H9 (cell line): ENCODE measurements around the gene ACOX3. TPM values are rescaled to one million over a fixed set of nuclear protein-coding genes. Genes with fewer than 3 reads are reported as not detected.
A peak's percentile ranks its signal among the peaks of the same experiment; 100 is the strongest.

ENCODE experiments used
- DNase-seq: peaks from one replicate; pipeline ENCODE4 v3.0.0-alpha.2; 2017
- H2AFZ ChIP-seq: one replicate; pipeline ENCODE4 v1.6.1; 2013; ENCODE audit warnings: mild to moderate bottlenecking, low read length, control low read depth, moderate library complexity
- H2AK5ac ChIP-seq: 2 replicates; pipeline ENCODE4 v1.6.1; 2013; ENCODE audit warnings: low read length, control low read depth, mixed read lengths; ENCODE audit not compliant: insufficient read length
- H2BK120ac ChIP-seq: one replicate; pipeline ENCODE4 v1.6.1; 2013; ENCODE audit warnings: low read depth, mild to moderate bottlenecking, low read length, control low read depth, inconsistent platforms; ENCODE audit not compliant: poor library complexity, severe bottlenecking
- H2BK12ac ChIP-seq: 2 replicates; pipeline ENCODE4 v1.6.1; 2013; ENCODE audit warnings: low read length, control low read depth, mixed read lengths, low read depth; ENCODE audit not compliant: insufficient read length
- H2BK15ac ChIP-seq: 2 replicates; pipeline ENCODE4 v1.6.1; 2013; ENCODE audit warnings: low read depth, low read length, control low read depth
- H2BK20ac ChIP-seq: one replicate; pipeline ENCODE4 v1.6.1; 2013; ENCODE audit warnings: low read depth, mild to moderate bottlenecking, low read length, control low read depth, inconsistent platforms; ENCODE audit not compliant: poor library complexity, severe bottlenecking
- H2BK5ac ChIP-seq: 2 replicates; pipeline ENCODE4 v1.6.1; 2013; ENCODE audit warnings: low read length, control low read depth, mixed read lengths; ENCODE audit not compliant: insufficient read length
- H3K14ac ChIP-seq: 2 replicates; pipeline ENCODE4 v1.6.1; 2013; ENCODE audit warnings: low read length, control low read depth; ENCODE audit not compliant: insufficient read depth
- H3K18ac ChIP-seq: 2 replicates; pipeline ENCODE4 v1.6.1; 2013; ENCODE audit warnings: low read depth, mild to moderate bottlenecking, mixed read lengths, low read length, control low read depth; ENCODE audit not compliant: insufficient read length
- H3K23ac ChIP-seq: 2 replicates; pipeline ENCODE4 v1.6.1; 2013; ENCODE audit warnings: low read length, control low read depth, mixed read lengths, low read depth; ENCODE audit not compliant: insufficient read length
- H3K23me2 ChIP-seq: 2 replicates; pipeline ENCODE4 v1.6.1; 2013; ENCODE audit warnings: low read depth, mild to moderate bottlenecking, mixed read lengths, low read length, control low read depth; ENCODE audit not compliant: insufficient read length, poor library complexity, severe bottlenecking
- H3K27ac ChIP-seq: 2 replicates; pipeline ENCODE4 v1.5.1; 2013; ENCODE audit warnings: low read length, control low read depth, mixed read lengths, low read depth; ENCODE audit not compliant: insufficient read length
- H3K27me3 ChIP-seq: 2 replicates; pipeline ENCODE4 v1.6.1; 2013; ENCODE audit warnings: low read length, control low read depth, inconsistent platforms; ENCODE audit not compliant: insufficient read depth
- H3K4ac ChIP-seq: 2 replicates; pipeline ENCODE4 v1.6.1; 2013; ENCODE audit warnings: low read depth, mild to moderate bottlenecking, control low read depth, inconsistent platforms, low read length, moderate library complexity
- H3K4me1 ChIP-seq: 2 replicates; pipeline ENCODE4 v1.6.1; 2013; ENCODE audit warnings: low read length, control low read depth, inconsistent platforms; ENCODE audit not compliant: insufficient read depth
- H3K4me2 ChIP-seq: 2 replicates; pipeline ENCODE4 v1.6.1; 2013; ENCODE audit warnings: low read length, control low read depth, mixed read lengths; ENCODE audit not compliant: insufficient read length, insufficient read depth
- H3K56ac ChIP-seq: 2 replicates; pipeline ENCODE4 v1.6.1; 2013; ENCODE audit warnings: low read depth, mild to moderate bottlenecking, mixed read lengths, low read length, control low read depth; ENCODE audit not compliant: insufficient read length
- H3K79me1 ChIP-seq: 2 replicates; pipeline ENCODE4 v1.6.1; 2013; ENCODE audit warnings: low read depth, mild to moderate bottlenecking, moderate library complexity, low read length, control low read depth, inconsistent platforms; ENCODE audit not compliant: insufficient read depth, poor library complexity, severe bottlenecking
- H3K79me2 ChIP-seq: 2 replicates; pipeline ENCODE4 v1.6.1; 2013; ENCODE audit warnings: low read length, control low read depth, inconsistent platforms; ENCODE audit not compliant: insufficient read depth
- H3K9ac ChIP-seq: 2 replicates; pipeline ENCODE4 v1.6.1; 2013; ENCODE audit warnings: low read length, control low read depth, mixed read lengths; ENCODE audit not compliant: insufficient read length; ENCODE audit errors: extremely low read depth
- H3K9me3 ChIP-seq: one replicate; pipeline ENCODE4 v1.6.1; 2013; ENCODE audit warnings: low read depth, low read length, inconsistent platforms; ENCODE audit not compliant: control insufficient read depth
- H3T11ph ChIP-seq: one replicate; pipeline ENCODE4 v1.6.1; 2013; ENCODE audit warnings: mild to moderate bottlenecking, low read length, control low read depth, inconsistent platforms
- H4K20me1 ChIP-seq: one replicate; pipeline ENCODE4 v1.6.1; 2013; ENCODE audit not compliant: control insufficient read depth, insufficient read length, insufficient read depth
- H4K5ac ChIP-seq: 2 replicates; pipeline ENCODE4 v1.6.1; 2013; ENCODE audit warnings: low read depth, mild to moderate bottlenecking, mixed read lengths, low read length, control low read depth; ENCODE audit not compliant: insufficient read length
- H4K8ac ChIP-seq: replicated peaks from 2 replicates; pipeline ENCODE4 v1.6.1; 2013; ENCODE audit warnings: low read length, control low read depth, mixed read lengths, low read depth; ENCODE audit not compliant: insufficient read length
- H4K91ac ChIP-seq: 2 replicates; pipeline ENCODE4 v1.6.1; 2013; ENCODE audit warnings: low read depth, mild to moderate bottlenecking, moderate library complexity, mixed read lengths, low read length, control low read depth; ENCODE audit not compliant: insufficient read length
- H3K27ac Mint-ChIP-seq, 3 experiments: 2 replicates in 2 of 3; 3 replicates in 1 of 3; pipeline ENCODE4 v1.8.0; 2020 to 2021; ENCODE audit warnings: mixed read lengths in 3 of 3, mild to moderate bottlenecking in 1 of 3, moderate library complexity in 1 of 3
- H3K27me3 Mint-ChIP-seq: 2 replicates; pipeline ENCODE4 v1.8.0; 2021; ENCODE audit warnings: low read depth, mild to moderate bottlenecking, moderate library complexity, mixed read lengths
- H3K36me3 Mint-ChIP-seq, 3 experiments: 2 replicates in 2 of 3; 3 replicates in 1 of 3; pipeline ENCODE4 v1.8.0; 2020 to 2021; ENCODE audit warnings: low read depth in 3 of 3, mixed read lengths in 3 of 3; ENCODE audit not compliant: insufficient read depth in 1 of 3
- H3K4me1 Mint-ChIP-seq, 2 experiments: 2 replicates each; pipeline ENCODE4 v1.8.0; 2020; ENCODE audit warnings: mixed read lengths in 2 of 2
- H3K4me3 Mint-ChIP-seq, 2 experiments: 2 replicates in 1 of 2; 3 replicates in 1 of 2; pipeline ENCODE4 v1.8.0; 2020 to 2021; ENCODE audit warnings: mild to moderate bottlenecking in 2 of 2, mixed read lengths in 2 of 2, moderate library complexity in 1 of 2
- H3K9me3 Mint-ChIP-seq, 2 experiments: 2 replicates in 1 of 2; 3 replicates in 1 of 2; pipeline ENCODE4 v1.8.0; 2020; ENCODE audit warnings: mild to moderate bottlenecking in 2 of 2, mixed read lengths in 2 of 2, moderate library complexity in 1 of 2
- CTCF ChIP-seq: fragments of 200-600 bp; sonication (generic); conservative IDR thresholded peaks from 3 replicates; pipeline ENCODE4 v1.8.0; 2021; ENCODE audit warnings: antibody characterized with exemption, mild to moderate bottlenecking
- WGBS: extraction: QIAGEN DNeasy Blood & Tissue Kit; methylation state at CpG from one replicate; pipeline ENCODE4 v1.1.7; 2013; ENCODE audit warnings: missing lambda C conversion rate, low lambda C conversion rate, mixed read lengths; ENCODE audit not compliant: insufficient read length; ENCODE audit errors: extremely low coverage; 5-methylcytosine and 5-hydroxymethylcytosine counted together
- long read RNA-seq: library from polyadenylated mRNA; unstranded; transcript quantifications from one replicate; pipeline ENCODE4 v2.0.0, GENCODE V29; 2020
- total RNA-seq: library from RNA; stranded (reverse); gene quantifications from 2 replicates; pipeline ENCODE4 v1.2.1, GENCODE V29; 2021

Gene ACOX3
- total RNA-seq: 13.1 and 13.8 TPM in 2 replicates
- long read RNA-seq, transcript ACOX3-203 (18 exons, 2,253 nt): major isoform, 63 of 134 reads
- long read RNA-seq, partial matches to known transcripts: 14 of 134 reads
- long read RNA-seq, other reads (novel, unspliced or antisense): 53 of 134 reads

GRCh38 chr4:8440492-8441311 lies at the start of gene ACOX3, which contains the start of gene TRMT44:
ACOX3 (minus strand) TSS chr4:8440723; CDS start chr4:8416521, 24,202 bp downstream.
TRMT44 (plus strand) TSS chr4:8440777; CDS start chr4:8440823, 46 bp downstream.
- H3K4me3 Mint-ChIP-seq: peak within 1 kb of the TSS; percentile 80 to 87
- H2BK120ac ChIP-seq: no peak within 1 kb of the TSS
- H3K9me3 ChIP-seq: no peaks in the 10 kb centered on the region
- no peaks in the 10 kb centered on the region for H3K27me3 Mint-ChIP-seq
- H2BK12ac ChIP-seq: no peak within 1 kb of the TSS
- H2BK20ac ChIP-seq: no peak within 1 kb of the TSS
- no CpG with 5 or more reads among the region's 60 CpGs for WGBS
- H3K18ac ChIP-seq: no peak within 1 kb of the TSS
- no peak within 1 kb of the TSS for H2AK5ac ChIP-seq
- no peak within 1 kb of the TSS for H4K5ac ChIP-seq
- no peak within 1 kb of the TSS for H4K8ac ChIP-seq
- peak within 1 kb of the TSS; percentile 71 for H3K4me2 ChIP-seq
- peak within 1 kb of the TSS; percentile 60 for H3K9ac ChIP-seq
- no peak within 1 kb of the TSS for H3K56ac ChIP-seq
- H4K20me1 ChIP-seq: no peaks in the 10 kb centered on the region
- H3K4me1 Mint-ChIP-seq: peaks cover 41 to 49% of the 10 kb centered on the region in 2 experiments
- no peak within 1 kb of the TSS for H3K4ac ChIP-seq
- peaks cover 6% of the 10 kb centered on the region for H3K23me2 ChIP-seq
- H3K27me3 ChIP-seq: no peaks in the 10 kb centered on the region
- H3K4me1 ChIP-seq: peaks cover 5% of the 10 kb centered on the region; the same call in 1 of the 2 replicates
- peak within 1 kb of the TSS; percentile 24 for H3K27ac ChIP-seq
- H2BK5ac ChIP-seq: no peak within 1 kb of the TSS
- no peak within 1 kb of the TSS for H3K23ac ChIP-seq
- H2AFZ ChIP-seq: peak within 1 kb of the TSS; percentile 89
- peaks cover 6 to 14% (median 9%) of the 10 kb centered on the region in 3 experiments for H3K36me3 Mint-ChIP-seq
- H3K14ac ChIP-seq: no peak within 1 kb of the TSS
- peaks cover 14 to 15% of the 10 kb centered on the region in 2 experiments for H3K9me3 Mint-ChIP-seq
- no peak within 1 kb of the TSS for H3T11ph ChIP-seq
- no peak within 1 kb of the TSS for H2BK15ac ChIP-seq
- H3K27ac Mint-ChIP-seq: peak within 1 kb of the TSS; percentile 92 to 99 (median 98); a peak in 6 of 7 replicates
- no peak for TF ChIP-seq CTCF
- peak; percentile 92 for DNase-seq
- peaks cover 18% of the 10 kb centered on the region; the same call in 1 of the 2 replicates for H3K79me2 ChIP-seq
- peaks cover 3% of the 10 kb centered on the region for H3K79me1 ChIP-seq
- H4K91ac ChIP-seq: no peak within 1 kb of the TSS
